ENCODE data around the gene RAPGEF6. TPM values are rescaled to one million over a fixed set of nuclear protein-coding genes. Genes with fewer than 3 reads are reported as not detected.
A peak's percentile ranks its signal among the peaks of the same experiment; 100 is the strongest.

Gene RAPGEF6
- total and polyA plus RNA-seq, 9 of the 15 experiments (the other 6 are each of a cell fraction or from before 2014, with no cell fraction given): 2.7 to 23.4 (median 12.7) TPM

DNA sequence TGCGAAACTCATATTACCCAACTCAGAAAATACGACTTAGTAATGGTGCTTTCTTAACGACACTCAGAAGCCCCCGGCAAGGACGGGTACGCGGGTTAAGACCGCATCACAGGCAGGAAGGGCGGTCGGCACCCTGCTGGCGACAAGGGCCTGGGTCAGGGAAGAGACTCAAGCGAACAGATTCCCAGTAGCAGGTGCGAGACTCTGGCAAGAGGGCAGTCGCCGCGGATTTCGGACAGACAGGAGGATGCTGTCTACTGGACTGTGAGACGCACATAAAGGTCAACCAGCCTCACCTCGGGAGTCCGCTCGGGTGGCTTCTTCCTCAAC is 398 bp downstream of the RAPGEF6 start (continued):
- TF ChIP-seq ZNF407 (IDR thresholded peaks at IDR 0.05; ENCODE audit: low read depth) (no peak), RBM25 (IDR thresholded peaks at IDR 0.05; ENCODE audit: low read depth, low read length, severe bottlenecking) (no peak), E2F3 (CRISPR knock-in tag; IDR thresholded peaks at IDR 0.05) (no peak), ZNF146 (CRISPR knock-in tag; IDR thresholded peaks at IDR 0.05; ENCODE audit: unreplicated experiment) (peak; percentile 26), FOXA1 (IDR thresholded peaks at IDR 0.05; ENCODE audit: borderline replicate concordance) (no peak), NFRKB (IDR thresholded peaks at IDR 0.05; ENCODE audit: low read depth) (no peak), SMC3 (conservative IDR thresholded peaks at IDR 0.05; ENCODE audit: insufficient read depth, low read depth, low read length) (no peak), CAMTA2 (CRISPR knock-in tag; conservative IDR thresholded peaks at IDR 0.05) (no peak), ZNF197 (CRISPR knock-in tag; IDR thresholded peaks at IDR 0.05; ENCODE audit: low read depth) (no peak), KAT7 (CRISPR knock-in tag; IDR thresholded peaks at IDR 0.05; ENCODE audit: borderline replicate concordance) (0 out of 2 replicates have a peak, but pooled peaks have one; percentile 12), ZBTB5 (IDR thresholded peaks at IDR 0.05) (no peak), ZNF12 (CRISPR knock-in tag; IDR thresholded peaks at IDR 0.05) (0 out of 2 replicates have a peak, but pooled peaks have one; percentile 68)
- TF ChIP-seq, protein P1, sequence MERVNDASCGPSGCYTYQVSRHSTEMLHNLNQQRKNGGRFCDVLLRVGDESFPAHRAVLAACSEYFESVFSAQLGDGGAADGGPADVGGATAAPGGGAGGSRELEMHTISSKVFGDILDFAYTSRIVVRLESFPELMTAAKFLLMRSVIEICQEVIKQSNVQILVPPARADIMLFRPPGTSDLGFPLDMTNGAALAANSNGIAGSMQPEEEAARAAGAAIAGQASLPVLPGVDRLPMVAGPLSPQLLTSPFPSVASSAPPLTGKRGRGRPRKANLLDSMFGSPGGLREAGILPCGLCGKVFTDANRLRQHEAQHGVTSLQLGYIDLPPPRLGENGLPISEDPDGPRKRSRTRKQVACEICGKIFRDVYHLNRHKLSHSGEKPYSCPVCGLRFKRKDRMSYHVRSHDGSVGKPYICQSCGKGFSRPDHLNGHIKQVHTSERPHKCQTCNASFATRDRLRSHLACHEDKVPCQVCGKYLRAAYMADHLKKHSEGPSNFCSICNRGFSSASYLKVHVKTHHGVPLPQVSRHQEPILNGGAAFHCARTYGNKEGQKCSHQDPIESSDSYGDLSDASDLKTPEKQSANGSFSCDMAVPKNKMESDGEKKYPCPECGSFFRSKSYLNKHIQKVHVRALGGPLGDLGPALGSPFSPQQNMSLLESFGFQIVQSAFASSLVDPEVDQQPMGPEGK (CRISPR knock-in tag; IDR thresholded peaks at IDR 0.05; ENCODE audit: borderline replicate concordance): no peak
- TF ChIP-seq, protein P2, sequence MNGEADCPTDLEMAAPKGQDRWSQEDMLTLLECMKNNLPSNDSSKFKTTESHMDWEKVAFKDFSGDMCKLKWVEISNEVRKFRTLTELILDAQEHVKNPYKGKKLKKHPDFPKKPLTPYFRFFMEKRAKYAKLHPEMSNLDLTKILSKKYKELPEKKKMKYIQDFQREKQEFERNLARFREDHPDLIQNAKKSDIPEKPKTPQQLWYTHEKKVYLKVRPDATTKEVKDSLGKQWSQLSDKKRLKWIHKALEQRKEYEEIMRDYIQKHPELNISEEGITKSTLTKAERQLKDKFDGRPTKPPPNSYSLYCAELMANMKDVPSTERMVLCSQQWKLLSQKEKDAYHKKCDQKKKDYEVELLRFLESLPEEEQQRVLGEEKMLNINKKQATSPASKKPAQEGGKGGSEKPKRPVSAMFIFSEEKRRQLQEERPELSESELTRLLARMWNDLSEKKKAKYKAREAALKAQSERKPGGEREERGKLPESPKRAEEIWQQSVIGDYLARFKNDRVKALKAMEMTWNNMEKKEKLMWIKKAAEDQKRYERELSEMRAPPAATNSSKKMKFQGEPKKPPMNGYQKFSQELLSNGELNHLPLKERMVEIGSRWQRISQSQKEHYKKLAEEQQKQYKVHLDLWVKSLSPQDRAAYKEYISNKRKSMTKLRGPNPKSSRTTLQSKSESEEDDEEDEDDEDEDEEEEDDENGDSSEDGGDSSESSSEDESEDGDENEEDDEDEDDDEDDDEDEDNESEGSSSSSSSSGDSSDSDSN (IDR thresholded peaks at IDR 0.05; ENCODE audit: borderline replicate concordance in 1 of 2, low read depth in 2 of 2, low read length in 2 of 2): peak in 1 of 2 experiments; percentile 82; a peak in 2 of 4 replicates

Data from K562 (cell line).